Measurements from ENCODE around the gene ADAMTS2.
"Not testable (repeated sequence)": the region's sequence is repeated elsewhere in the genome, so short reads cannot be mapped to it uniquely, and the experiment has no call there.

ADAMTS2 gene

GRCh38 chr5:179324316-179324715, 20.9 kb downstream of the ADAMTS2 start:
- ATAC-seq: not testable (repeated sequence)

- ATAC-seq: no peak
Measured at GRCh38 chr5:179323026-179323870, 22.0 kb downstream of the ADAMTS2 start.

GRCh38 chr5:179322071-179323025, 22.9 kb downstream of the ADAMTS2 start:
- ATAC-seq: no peak

GRCh38 chr5:179321206-179321987, 23.9 kb downstream of the ADAMTS2 start:
- no peak for ATAC-seq

GRCh38 chr5:179319741-179320281, 25.4 kb downstream of the ADAMTS2 start:
- ATAC-seq: no peak

GRCh38 chr5:179319123-179319522, 26.1 kb downstream of the ADAMTS2 start:
- ATAC-seq: no peak

GRCh38 chr5:179318221-179318955, 26.9 kb downstream of the ADAMTS2 start:
- no peak for ATAC-seq

GRCh38 chr5:179317411-179318220, 27.6 kb downstream of the ADAMTS2 start:
- ATAC-seq: no peak

- no peak for ATAC-seq
Measured at GRCh38 chr5:179316982-179317381, 28.3 kb downstream of the ADAMTS2 start.

- ATAC-seq: no peak
Measured at GRCh38 chr5:179316111-179316551, 29.1 kb downstream of the ADAMTS2 start.

- ATAC-seq: no peak
Measured at GRCh38 chr5:179315356-179315890, 29.8 kb downstream of the ADAMTS2 start.

- no peak for ATAC-seq
Measured at GRCh38 chr5:179314606-179315355, 30.5 kb downstream of the ADAMTS2 start.

- ATAC-seq: no peak
Measured at GRCh38 chr5:179313849-179314521, 31.3 kb downstream of the ADAMTS2 start.

- no peak for ATAC-seq
Measured at GRCh38 chr5:179312557-179313235, 32.6 kb downstream of the ADAMTS2 start.

- no peak for ATAC-seq
Measured at GRCh38 chr5:179311581-179311980, 33.7 kb downstream of the ADAMTS2 start.

- no peak for ATAC-seq
Measured at GRCh38 chr5:179311091-179311470, 34.2 kb downstream of the ADAMTS2 start.

GRCh38 chr5:179310439-179311090, 34.7 kb downstream of the ADAMTS2 start:
- no peak for ATAC-seq
